NOMO-1 treated with DMSO at 0.1 percent for 48 hours (cell line): ENCODE measurements around the gene AKAP11.
"Not testable (repeated sequence)": the region's sequence is repeated elsewhere in the genome, so short reads cannot be mapped to it uniquely, and the experiment has no call there.

Source experiments
- DNase-seq: peaks from one replicate; lab custom pipeline; 2025; ENCODE audit not compliant: unreplicated experiment; lab: John Stamatoyannopoulos, UW

Gene AKAP11, protein sequence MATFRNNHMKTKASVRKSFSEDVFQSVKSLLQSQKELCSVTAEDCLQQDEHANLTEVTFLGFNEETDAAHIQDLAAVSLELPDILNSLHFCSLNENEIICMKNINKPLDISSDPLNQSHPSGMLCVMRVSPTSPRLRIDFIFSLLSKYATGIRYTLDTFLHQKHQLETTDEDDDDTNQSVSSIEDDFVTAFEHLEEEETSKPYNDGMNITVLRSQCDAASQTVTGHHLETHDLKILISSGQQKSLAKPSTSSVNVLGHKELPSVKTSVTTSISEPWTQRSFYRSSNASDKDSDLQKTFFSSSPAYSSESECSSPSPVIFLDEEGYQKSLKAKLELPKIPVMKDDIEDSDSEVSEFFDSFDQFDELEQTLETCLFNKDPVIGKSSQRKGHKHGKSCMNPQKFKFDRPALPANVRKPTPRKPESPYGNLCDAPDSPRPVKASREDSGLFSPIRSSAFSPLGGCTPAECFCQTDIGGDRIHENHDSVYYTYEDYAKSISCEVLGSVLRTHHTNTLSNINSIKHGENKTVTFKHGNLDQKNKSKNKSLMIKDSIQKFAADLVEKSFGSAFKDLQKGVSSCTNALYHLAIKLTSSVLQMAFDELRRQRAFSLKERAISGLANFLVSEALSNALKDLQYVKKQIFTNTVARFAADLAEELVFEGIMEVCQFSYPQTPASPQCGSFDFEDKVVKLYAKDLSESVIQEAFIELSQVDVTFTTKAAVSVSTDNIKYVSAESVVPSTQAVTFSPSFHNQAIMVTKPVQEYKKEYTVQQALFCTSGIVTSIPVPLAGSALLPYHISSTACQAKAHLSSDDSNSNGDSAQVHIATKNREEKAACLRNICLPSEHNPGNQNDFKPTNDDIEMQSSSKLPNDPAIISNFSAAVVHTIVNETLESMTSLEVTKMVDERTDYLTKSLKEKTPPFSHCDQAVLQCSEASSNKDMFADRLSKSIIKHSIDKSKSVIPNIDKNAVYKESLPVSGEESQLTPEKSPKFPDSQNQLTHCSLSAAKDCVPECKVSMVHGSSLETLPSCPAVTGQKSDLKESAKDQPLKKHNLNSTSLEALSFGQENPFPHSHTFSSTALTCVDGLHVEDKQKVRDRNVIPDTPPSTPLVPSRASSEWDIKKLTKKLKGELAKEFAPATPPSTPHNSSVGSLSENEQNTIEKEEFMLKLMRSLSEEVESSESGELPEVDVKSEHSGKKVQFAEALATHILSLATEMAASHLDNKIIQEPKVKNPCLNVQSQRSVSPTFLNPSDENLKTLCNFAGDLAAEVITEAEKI (N-terminal part only)

DNA sequence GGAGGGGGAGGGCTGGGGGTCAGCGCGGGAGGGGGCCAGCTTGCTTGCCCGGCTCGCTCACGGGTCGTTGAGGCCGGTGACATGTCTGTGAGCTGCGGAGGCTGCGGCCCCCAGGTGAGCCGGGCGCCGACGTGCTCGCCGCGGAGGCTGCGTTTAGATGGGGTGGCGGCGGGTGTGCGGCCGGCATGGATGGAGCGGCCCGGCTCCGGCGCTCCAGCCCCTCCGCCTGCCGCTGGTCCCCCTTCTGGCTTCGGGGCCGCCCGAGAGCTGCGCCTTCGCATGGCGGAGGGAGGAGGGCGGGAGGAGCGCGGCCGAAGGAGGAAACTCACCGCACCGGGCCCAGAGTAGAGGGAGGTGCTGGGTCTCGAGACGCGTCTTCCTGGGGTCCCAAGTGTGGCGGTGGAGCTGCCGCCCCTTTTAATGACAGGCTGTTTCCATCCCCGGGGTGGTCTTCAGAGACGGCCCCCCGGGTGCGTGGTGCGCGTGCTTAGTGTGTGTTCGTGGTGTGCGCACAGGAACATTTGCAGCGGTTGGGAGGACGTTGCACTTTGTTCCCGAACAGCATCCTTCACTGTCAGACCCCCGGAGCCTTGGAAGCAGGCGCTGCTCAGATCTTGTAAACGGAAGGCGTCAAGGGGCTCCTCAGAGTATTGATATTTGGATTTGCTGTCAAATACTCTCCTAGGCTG, at the start of gene AKAP11:
Gene AKAP11 (plus strand): TSS at position 38 of the 689 bp plus-strand sequence. CDS start 14,197 bp downstream, outside the sequence.
- DNase-seq, result peak; percentile 30

- no peak for DNase-seq
Measured at GRCh38 chr13:42223681-42224080, 48.3 kb upstream of the AKAP11 start.

DNA sequence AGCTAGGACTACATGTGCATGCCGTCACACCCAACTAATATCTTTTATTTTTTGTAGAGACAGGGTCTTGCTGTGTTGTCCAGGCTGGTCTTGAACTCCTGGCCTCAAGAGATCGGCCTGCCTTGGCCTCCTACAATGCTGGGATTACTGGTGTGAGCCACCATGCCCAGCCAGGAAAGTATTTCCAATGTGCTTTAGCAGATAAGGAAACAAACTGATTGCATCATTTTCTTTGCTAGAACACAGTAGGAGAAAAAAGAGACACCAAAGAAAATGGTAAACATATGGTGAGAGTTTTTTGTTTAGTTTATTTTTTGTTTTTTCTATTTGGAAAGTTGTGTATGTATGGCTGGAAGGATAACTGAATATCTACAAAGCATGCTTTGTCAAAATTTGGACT, 46.9 kb upstream of the AKAP11 start:
- no peak for DNase-seq

DNA sequence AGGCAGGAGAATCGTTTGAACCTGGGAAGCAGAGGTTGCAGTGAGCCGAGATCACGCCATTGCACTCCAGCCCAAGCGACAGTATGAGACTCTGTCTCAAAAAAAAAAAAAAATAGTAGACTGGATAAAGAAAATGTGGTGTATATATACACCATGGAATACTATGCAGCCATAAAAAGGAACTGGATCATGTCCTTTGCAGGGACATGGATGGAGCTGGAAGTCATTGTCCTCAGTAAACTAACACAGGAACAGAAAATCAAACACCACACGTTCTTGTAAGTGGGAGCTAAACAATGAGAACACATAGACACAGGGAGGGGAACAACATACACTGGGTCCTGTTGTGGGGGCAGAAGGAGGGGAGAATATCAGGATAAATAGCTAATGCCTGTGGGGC, 45.2 kb upstream of the AKAP11 start:
- DNase-seq, result not testable (repeated sequence)

GRCh38 chr13:42228527-42228926, 43.4 kb upstream of the AKAP11 start:
- DNase-seq, result no peak

DNA sequence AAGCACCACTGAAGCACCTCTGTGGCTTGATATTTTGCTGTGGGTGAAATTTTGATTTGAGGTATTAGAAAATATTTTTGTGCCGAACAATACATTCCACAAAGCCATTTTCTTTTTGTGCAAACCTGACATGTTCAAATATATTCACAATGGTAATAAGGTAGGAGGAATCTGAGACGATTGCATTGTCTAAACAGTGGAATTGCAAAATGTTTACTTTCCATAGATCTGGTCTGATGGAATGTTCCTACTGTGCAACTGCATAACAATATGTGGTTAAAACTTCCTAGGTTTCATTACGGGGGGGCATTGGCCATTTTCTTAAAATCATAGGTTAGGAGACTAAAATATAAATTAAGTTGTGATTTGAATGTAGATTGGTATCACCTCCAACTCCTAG, 42.7 kb upstream of the AKAP11 start:
- no peak for DNase-seq

DNA sequence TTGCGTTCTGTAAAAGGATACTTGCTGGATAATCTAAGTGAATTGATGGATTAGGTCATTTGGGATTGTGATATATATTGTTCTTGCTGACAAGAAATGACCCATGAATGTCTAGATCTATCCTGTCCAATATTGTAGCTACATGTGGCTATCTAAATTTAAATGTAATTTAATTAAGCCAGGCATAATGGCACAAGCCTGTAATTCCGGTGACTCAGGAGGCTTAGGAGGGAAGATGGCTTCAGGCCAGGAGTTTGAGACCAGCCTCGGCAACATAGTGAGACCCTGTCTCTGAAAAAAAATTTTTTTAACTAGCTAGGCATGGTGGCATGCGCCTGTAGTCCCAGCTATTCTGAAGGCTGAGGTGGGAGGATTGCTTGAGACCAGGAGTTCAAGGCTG, 39.3 kb upstream of the AKAP11 start:
- no peak for DNase-seq

DNA sequence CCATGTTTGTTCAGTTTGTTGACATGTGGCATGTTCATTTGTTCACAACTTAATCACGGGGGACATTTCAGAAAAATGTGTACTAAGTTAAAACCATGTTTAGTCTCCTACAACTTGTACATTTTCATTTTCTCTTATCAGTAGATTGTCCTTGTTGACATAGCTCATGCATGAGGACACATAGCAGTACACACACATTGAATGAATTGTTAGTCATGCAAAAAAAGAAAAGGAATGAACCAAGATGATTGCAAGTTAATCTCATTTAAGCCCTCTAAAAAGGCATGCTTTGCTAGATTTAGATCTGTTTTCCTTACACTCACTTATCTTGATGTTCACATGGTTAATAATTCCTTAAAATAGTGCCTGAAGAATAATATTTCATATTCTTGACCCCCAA, 38.2 kb upstream of the AKAP11 start:
- DNase-seq, result no peak

- DNase-seq, result no peak
Measured at GRCh38 chr13:42239161-42239560, 32.8 kb upstream of the AKAP11 start.

- no peak for DNase-seq
Measured at GRCh38 chr13:42239644-42240043, 32.3 kb upstream of the AKAP11 start.

DNA sequence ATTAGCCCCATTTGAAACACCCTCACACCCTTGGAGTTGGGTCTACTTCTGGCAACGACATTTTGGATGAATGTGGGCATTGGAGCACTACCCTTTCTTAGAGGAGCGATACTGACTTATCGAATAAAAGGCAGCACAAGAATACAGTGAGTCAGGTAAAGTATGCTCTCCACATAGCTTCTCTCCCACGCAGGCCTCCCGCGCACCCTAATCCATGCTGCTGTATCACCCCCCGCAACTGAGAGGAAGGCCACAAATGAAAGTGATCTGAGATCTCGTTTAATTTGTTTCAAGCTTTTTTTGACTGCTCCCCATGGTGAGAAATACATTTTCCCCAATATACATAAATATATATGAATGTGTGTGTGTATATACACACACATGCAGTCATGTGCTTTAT, 25.4 kb upstream of the AKAP11 start:
- no peak for DNase-seq

DNA sequence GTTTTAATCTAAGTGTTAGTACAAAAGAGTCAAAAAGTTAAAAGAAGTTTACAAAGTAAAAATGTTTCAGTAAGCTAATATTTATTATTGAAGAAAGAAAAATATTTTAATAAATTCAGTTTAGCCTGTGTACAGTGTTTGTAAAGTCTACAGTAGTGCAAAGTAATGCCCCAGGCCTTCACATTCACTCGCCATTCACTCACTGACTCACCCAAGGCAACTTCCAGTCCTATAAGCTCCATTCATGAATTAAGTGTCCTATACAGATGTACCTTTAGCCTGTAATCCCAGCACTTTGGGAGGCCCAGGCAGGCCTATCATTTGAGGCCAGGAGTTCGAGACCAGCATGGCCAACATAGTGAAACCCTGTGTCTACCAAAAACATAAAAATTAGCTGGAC, 24.1 kb upstream of the AKAP11 start:
- DNase-seq, result no peak

GRCh38 chr13:42255886-42256285, 16.1 kb upstream of the AKAP11 start:
- DNase-seq, result no peak

GRCh38 chr13:42258747-42259146, 13.2 kb upstream of the AKAP11 start:
- DNase-seq, result no peak

DNA sequence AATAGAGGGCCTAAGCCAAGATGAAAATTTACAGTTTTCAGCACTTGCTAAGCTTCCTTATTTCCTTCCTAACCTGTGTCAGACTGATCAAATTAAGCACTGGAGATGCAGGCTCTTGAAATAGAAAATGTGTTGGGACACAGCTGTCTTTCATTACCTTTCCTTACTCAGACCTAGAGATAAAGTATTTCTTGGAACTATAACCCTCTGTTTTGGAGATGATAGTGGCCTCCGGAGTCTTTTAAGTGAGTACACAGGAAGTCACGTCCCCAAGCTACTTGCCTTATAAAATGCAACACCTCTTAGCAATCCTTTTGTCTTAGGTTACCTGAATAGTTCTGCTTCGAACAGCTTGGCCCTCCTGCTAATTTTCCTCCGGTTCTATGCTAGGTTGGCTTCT, 12.4 kb upstream of the AKAP11 start:
- DNase-seq, result no peak

- DNase-seq, result no peak
Measured at GRCh38 chr13:42260903-42261654, 10.9 kb upstream of the AKAP11 start.

DNA sequence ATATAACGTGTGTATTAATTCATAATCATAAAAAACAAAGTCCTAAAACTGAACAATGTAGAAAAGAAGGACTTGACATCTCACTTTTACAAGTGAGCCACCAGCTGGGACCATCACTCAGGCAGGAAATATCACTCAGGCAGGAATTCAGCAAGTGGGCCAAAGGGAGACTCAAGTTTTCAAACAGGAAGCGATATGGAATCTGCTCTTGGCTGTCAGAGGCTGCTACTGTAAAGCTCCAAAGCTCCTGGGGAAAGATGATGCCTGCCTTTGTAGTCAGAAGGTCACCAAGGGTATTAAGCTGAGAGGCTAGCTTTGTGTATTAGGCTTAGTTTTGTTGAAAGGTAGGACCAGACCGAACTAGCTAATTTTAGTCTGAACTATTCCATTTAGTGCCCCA, 5.5 kb upstream of the AKAP11 start:
- DNase-seq, result no peak

GRCh38 chr13:42270160-42270856, 1.6 kb upstream of the AKAP11 start:
- no peak for DNase-seq

DNA sequence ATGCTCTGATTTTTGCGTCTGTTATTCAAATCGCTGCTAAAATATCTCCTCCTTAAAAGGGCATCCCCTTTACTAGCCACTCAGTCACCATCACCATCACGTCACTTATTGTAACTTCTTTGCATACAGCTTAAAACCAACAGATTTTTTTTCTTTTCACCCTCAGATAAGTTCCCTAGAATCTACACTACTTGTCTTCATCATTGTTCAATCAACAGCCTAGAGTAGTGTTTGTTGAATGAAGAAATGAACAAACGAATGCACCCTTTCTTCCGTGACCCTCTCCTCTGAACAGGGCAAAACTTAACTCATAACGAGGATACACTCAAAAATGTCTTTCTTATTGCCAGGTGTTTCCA, 1.1 kb upstream of the AKAP11 start:
- DNase-seq, result no peak
